Activated CD4-positive, alpha-beta T cell treated with anti-CD3 and anti-CD28 coated beads, Interleukin-2, amount 50 U/mL, for 4 hours (primary cell): ENCODE data around the gene FLAD1.

ENCODE experiments used
- DNase-seq, 2 experiments: peaks; one replicate each; pipeline ENCODE4 v3.0.0-alpha.2; 2020

Gene FLAD1

DNA sequence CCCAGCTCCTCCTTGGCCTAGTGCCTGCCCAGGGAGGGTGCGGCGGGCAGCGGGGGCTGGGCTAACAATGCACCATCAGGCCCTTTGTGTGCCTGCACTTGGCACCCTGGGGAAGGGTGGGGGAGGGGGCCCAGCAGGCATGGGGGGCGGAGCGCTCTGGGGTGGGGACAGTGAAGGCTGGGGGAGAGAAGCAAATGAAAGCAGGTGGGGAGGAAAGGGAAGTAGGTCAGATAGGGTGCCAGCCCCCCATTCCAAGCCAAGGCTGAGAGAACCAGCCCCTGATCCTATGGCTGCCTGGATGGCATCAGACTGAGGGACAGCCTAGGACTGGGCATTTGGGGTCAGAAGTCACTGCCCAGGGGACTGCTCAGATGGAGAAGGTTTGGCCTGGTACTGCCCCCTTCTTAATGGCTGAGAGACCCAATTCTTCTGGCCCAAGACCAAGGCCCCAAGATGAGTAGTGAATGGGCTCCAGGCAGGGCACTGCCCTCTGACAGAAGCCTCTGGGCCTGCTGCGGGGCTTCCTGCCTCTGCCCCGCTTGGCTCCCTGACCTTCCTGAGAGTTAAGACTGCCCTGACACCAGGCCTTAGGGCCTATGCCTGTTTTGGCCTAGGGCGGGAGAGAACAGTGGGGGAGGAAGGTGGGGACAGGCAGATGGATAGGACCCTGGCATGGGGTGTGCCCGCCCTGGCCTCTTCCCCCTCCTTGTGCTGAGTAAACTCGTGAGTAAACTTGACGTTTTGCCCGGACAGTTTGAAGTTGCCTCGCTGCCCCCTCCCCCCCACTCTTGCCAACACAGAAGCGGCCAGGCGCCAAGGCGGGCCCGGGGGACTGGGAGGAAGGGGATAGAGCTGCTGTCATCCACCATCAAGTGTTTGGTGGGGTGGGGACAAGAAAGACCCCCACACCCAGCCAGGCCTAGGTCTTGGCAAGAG, 22.2 kb downstream of the FLAD1 start:
- DNase-seq = no peak

DNA sequence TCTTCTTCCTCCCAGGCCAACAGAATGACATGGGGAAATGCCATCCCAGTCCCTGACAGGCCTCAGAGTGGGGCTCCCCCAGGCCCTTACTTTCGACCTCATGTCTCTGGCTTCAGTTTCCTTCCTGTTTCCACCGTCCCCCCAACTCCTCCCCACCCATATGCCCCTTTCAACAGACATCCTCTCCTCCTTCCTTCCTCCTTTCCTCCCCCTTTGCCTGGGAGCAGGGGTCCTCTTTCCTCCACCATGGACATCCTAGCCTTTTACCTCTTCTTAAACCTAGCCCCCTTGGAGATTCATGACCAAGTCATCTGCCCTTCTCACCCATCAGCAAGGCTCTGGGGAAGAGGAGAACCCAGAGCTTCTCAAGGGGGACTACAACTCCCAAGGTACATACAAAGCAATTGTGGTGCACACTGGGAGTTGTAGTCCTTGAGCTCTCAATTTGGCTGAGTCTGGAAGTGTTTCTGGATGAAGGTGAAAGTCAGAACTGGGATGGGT, 23.5 kb downstream of the FLAD1 start:
- DNase-seq = peak in 1 of 2 experiments; percentile 34

DNA sequence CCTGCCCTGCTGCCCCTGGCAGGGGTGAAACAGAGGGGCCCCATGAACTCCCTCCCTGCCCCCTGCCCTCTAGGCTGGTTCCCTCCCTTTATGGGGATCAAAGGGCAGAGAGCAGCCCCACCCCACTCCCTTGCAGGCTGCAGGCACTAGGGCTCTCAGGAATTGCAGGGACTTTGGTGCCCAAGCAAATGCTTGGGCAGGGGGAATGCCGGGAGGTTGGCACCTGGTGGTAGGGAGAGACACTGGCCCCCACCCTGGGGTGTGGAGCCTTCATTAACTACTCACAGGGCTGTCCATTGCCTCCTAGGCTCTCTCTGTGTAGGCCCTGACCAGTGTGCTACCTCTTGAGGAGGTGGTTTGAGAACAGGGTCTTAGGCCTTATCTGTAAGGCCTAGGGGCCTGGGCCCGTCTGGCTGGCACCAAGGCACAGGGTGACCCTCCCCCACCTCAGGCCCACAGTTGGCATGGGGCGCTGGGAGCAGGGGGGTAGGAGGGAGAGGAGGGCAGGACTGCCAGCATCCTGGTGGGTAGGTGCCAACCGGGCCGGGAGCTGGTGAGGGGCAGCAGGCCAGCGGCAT, 24.2 kb downstream of the FLAD1 start:
- DNase-seq = no peak

DNA sequence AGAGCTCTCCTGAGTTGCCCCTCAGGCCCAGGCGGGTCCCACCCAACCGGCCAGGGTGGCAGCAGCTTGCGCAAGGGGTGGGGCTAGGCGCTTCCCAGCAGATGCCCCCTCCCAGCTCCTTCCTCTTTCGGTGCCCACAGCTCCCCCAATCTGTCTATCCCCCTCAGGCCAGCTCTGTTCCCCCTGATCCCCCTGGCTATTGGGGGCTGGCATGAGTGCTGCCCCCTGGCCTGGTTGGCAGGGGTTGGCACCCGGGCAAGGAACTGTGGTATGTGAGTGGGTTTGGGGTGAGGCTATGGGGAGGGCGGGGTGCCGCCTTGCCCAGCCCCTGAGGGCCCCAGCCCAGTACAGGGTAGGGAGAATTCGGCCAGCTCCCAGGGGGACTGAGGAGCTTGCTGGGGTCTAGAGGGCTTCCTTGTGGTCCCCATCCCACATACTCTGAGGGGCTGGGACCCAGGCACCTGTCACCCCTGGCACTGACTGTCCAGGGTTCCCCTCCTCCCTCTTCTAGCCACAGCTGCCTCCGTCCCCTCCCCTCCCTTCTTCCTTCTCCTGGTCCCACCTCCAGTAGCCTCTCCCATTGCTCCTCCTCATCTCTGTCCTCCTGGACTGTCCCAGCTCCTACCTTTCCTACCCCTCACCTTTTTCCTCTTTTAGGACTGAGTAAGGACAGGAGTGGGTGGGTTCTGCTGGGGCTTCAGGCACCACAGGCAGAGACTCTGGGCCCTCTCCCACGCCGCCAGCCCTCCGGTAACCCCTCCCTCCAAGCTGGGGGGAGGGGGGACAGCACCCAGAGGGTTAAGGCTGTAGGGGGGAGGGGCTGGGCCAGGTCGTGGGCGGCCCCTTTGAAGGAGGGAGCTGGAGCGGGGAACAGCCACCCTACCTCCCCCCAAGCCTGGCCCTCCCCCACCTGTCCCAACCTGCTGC, 25.1 kb downstream of the FLAD1 start:
- DNase-seq = peak; percentile 49 to 57

DNA sequence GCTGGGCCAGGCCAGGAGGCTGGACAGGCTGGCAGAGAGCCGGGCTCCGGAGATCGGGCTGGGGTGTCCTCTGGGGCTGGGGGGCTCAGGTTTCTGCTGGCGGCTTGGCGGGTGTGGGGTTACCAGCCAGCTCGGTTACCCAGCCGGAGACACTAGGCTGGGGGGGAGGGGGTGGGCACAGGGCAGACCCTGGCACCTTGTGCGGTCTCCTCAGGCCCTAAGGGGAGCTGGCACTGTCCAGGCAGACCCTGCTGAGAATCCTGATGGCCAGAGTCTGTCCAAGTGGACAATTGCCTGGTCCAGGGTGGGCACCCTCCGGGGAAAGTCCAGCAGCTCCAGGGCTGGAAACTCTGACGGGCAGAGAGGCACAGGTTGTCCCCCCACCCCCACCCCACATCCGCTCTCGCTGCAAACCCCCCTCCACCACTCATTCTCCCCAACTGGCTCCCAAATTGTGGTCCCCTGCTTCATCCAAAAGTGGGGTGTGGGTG, 26.1 kb downstream of the FLAD1 start:
- no peak for DNase-seq

DNA sequence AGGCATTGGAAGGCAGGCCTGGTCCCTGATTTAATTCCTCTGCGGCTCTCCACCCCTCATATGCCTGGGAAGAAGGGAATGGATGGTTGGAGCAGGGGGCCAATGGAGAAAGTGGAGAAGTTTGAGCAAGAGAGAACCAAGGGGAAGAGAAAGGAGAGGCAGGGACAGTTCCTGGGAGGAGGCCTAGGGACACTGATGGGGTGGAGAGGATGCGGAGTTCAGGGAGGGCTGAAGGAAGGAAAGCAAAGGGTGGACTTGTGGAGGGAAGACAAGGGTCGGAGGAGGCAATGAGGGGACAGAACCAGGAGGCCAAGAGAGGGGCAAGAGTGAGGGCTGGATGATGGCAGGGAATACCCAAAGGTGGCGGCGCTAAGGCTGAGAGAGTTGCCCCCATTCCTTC, 26.6 kb downstream of the FLAD1 start:
- no peak for DNase-seq

DNA sequence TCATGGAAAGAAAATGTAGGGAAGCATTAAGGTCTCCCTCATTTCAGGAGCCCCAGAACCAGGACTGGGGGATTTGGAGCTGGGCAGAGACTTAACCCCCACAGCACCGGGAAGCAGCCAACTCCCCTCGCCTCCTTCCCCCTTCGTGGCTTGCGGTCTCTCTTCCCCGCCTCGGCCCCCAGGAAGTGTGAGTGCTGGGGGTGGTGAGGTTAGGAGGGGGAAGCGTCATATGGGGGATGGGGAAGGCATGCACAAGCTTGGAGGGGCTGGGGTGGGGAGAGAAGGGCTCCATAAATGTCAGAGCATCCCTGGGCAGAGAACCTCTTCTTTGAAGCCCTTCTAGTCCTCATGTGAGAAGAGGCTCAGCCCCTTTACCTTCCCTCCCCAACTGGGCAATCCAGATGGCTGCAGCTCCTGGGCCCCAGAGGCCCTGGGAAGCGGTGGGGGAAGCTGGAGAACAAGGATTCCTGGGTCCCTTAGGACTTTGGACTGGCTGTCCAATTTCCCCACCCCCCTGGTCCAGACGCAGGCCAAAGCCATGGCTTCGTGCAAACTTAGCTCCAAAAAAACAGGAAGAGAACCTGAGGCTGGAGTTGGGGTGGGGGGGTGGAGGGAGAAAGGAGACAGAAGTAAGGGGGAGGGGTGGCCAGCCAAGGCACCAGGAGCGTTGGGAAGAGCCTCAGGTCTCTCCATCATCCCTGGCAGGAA, 27.2 kb downstream of the FLAD1 start:
- no peak for DNase-seq

DNA sequence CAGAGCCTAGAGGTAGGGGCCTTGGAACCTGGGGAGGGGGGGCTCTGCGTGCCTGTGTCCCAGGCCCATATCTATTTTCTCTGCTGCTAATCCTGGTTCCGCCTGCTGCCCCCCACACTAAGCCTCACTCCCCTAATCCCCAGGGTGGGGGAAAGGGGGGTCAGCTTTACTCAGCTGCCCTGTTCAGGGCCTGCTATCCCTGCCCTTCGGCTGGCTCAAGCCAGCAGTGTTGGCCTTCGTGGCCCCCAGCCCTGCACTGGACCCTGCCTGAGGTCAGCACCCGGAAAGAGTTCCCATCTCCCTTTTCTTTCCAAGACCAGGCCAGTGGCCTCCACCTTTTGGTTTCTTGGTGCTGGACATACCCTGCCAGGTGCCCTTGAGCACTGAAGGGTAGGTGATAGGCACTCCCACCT, 27.9 kb downstream of the FLAD1 start:
- DNase-seq = no peak

DNA sequence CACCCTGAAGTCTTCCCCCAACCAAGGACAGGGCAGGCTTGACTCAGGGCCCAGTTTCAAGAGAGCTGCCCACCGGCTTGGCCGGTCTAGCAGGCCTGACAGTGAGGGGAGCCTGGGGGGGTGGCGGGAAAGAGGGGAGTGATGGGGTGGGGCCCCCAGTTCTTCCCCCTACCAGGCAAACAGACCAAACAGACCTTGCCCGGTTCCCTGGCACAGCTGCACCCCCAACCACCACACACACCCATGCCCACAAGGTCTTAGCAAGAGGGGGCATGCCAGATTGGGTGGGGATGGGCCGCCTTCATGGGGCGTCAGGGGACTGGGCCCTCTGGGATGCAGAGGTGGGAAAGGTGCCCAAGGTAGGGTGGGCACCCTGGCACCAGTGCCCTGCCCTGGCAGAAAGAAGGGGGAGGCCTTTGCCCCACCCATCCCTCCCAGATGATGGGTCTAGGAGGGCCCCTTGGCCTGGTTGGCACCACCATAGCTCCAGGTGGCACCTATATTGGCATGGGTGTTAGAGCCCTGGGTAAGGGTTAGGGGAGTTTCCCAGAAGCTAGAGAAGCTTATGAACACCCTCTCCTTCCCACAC, 28.4 kb downstream of the FLAD1 start:
- no peak for DNase-seq

DNA sequence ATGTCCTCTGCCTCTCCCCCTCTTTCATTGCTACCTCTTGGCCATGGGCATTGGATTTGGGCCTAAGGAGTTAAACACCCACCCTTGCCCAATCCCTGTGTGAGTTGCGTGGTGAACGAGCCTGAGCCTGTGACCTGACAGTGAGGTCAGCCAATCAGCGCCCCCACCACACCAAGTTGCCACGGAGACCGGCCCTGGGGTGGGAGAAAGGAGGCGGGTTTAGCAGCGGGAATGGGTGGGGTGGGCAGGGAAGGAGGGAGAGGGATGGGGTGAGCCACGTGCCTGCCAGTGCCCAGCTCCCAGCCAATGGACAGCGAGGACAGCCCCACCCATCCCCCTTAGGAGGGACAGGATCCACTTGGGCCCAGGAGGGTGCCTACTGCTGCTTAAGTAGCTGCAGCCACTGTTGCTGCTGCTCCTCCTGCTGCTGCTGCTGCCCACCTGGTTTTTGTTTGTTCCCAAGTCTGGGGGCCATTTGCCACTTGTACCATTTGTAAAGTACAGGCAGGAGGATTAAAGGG, 28.9 kb downstream of the FLAD1 start:
- DNase-seq = no peak

DNA sequence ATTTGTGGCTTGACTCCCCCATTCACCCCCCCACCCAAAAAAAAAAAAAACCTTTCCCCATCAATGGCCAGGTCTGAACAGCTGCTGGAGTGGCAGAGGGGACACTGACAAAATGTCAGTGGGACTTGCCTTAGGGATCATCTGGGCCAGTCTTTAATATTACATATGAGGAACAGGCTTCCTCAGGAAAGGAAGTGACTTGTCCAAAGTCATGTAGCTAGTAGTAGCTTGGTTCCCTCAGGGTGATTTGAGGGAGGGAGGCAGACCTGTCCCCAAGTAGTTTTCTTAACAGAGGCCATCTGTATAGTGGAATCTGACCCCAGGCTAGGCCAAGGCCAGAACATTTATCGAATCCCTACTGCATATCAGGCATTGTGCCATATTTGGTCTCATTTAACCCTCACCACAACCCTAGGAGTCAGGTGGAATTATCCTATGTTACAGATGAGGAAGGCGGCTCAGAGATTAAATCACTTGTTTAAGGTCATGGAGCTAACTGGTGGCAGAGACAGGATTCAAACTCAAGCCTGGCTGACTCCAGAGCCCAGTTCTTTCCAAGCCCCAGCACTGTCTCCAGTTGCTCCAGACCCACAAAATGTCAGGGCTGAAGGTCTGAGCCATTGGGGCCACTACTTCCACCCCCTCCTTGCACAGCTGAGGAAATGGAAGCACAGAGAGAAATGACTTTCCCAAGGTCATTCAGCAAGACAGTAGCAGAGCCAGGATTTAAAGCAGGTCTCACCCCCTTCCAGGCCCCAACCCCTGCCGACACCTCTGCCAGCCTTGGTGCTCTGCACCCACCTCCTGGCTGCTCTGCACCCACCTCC, 29.8 kb downstream of the FLAD1 start:
- no peak for DNase-seq

DNA sequence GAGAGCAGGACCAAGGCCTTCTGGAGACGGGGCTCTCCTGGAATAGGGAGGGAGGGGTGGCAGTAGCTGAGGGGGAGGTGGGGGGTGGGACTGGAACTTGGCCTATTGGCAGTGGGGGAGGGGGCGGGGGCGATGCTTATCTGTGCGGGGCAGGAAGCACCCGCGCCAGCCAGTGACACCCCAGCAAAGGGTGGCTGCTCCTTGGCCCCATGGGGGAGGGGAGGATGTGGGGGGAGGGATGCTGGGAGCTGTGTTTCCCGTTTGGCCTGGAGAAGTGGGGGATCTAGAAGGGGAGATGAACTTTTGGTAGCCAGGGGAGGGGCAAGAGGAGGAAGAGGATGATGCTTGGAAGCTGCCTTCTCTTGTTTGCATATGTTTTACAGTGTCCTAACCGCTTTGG, 30.5 kb downstream of the FLAD1 start:
- DNase-seq = no peak

DNA sequence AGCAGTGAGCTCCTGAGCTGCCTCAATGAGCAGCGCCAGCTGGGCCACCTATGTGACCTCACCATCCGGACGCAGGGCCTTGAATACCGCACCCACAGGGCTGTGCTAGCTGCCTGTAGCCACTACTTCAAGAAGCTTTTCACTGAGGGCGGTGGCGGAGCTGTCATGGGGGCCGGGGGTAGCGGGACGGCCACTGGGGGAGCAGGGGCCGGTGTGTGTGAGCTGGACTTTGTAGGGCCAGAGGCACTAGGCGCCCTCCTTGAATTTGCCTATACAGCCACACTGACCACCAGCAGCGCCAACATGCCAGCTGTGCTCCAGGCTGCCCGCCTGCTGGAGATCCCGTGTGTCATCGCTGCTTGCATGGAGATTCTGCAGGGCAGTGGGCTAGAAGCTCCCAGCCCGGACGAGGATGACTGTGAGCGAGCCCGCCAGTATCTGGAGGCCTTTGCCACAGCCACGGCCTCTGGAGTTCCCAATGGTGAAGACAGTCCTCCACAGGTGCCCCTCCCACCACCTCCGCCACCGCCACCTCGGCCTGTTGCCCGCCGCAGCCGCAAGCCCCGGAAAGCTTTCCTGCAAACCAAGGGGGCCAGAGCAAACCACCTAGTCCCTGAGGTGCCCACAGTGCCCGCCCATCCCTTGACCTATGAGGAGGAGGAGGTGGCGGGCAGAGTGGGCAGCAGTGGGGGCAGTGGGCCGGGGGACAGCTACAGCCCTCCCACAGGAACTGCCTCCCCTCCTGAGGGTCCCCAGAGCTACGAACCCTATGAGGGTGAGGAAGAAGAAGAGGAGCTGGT, 31.8 kb downstream of the FLAD1 start:
- DNase-seq = no peak

DNA sequence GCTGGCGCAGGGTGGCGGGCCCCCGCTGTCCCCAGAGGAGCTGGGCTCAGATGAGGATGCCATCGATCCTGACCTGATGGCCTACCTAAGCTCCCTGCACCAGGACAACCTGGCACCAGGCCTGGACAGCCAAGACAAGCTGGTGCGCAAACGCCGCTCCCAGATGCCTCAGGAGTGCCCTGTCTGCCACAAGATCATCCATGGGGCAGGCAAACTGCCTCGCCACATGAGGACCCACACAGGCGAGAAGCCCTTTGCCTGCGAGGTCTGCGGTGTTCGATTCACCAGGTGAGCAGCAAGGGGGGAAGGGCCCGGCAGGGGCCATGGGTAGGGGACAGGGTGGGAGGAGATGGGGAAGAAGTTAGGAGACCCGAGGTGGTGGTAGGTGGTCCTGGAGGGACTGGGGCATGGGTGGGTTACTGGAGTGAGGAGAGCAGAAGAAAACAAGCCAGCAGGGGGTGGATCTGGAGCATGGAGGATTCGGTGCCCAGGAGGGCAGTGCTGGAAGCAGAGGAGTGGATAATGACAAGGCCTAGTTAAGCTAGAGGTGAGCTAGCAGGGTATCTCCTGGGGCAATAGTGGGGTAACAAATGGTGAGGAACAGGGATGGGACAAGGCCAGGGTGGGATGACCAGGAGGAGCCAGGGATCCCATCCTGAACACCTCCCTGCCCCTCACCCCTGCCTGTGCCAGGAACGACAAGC, 32.5 kb downstream of the FLAD1 start:
- DNase-seq = no peak

DNA sequence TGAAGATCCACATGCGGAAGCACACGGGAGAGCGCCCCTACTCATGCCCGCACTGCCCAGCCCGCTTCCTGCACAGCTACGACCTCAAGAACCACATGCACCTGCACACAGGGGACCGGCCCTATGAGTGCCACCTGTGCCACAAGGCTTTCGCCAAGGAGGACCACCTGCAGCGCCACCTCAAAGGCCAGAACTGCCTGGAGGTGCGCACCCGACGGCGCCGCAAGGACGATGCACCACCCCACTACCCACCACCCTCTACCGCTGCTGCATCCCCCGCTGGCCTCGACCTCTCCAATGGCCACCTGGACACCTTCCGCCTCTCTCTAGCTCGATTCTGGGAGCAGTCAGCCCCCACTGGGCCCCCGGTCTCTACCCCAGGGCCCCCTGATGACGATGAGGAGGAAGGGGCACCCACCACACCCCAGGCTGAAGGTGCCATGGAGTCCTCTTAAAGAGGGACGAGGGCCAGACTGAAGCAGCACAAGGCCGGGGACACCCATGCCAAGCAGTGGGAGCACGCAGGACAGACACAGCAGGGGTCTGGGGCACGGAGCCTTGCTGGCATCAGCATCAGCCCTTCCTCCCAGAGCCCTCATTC, 33.2 kb downstream of the FLAD1 start:
- no peak for DNase-seq

DNA sequence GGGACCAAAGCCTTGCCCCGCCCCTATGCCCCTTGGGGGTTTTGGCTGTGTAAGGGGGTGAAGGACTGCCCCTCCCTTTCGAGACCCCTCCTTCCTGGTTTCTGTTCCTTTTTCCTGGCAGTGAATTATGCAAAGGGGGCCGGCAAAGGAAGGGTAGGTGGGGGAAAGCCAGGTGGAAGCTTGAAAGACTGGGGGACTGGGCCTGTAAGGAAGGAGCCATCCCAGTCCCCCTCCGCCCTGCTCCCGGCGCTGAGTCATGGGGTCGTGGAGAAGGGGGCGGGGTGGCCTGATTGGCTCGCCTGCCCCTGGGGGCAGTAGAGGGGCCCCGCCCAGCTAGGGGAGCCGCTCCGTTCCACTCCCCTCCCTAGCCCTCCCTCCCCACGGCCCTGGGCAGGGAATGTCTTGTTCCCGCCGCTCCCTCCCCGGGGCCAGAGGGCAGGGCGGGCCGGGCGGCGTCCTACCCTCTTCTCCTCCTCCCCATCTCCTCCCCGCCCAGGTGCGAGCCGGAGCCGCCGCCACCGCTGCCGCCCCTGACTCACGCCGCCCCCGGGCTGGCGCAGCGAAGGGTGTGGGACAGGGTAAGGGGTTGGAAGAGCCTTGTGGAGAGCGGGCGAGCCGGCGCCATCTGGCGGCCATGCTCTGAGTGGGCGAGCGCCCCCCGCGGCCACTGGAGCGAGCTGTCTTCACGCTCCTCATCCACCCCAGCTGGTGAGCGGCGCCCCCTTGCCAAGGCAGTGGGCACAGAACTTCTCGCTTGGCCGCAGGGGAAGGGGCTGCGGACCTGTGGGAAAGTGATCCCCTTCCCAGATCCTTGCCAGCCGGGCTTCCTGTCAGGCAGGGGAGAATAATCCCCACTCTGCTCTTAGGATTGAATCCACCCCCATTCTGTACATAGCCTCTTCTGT, 34.1 kb downstream of the FLAD1 start:
- DNase-seq = peak; percentile 91 to 93

DNA sequence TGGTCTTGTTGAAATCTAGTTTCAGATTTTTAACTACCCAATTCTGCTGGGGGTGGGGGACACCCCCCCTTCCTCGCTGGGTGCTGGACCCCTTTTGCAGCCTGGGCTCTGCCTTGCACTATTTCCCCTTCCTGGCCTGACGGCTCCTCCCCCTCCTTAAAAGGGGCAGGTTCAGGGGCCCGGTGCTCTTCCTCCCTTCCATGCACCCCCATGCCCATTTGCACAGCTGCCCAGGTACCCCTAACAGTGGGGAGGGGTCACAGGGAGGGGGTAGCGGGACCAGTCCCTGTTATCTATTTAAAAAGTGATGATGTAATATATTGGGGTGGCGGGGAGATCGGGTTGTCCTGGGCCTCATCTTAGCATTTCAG, 34.8 kb downstream of the FLAD1 start:
- DNase-seq = no peak
